Measurements from ENCODE around the gene NOXO1.

NOXO1 gene

GRCh38 chr16:1980030-1980769, 1.1 kb downstream of the NOXO1 start:
- in situ Hi-C loops (cut with HindIII; ENCODE audit: low pct_ligation_motif_present, low sequenced_read_pairs): no loop called here
- Histone ChIP-seq H3K27ac (no peak overlapping the region), H3K27me3 (replicated peaks) (peaks cover 34% of the 10 kb centered on the region), H3K4me3 (ENCODE audit: low read depth, low read length) (no peak overlapping the region), H3K36me3 (replicated peaks) (peaks cover 35% of the 10 kb centered on the region)
- TF ChIP-seq, protein P1, sequence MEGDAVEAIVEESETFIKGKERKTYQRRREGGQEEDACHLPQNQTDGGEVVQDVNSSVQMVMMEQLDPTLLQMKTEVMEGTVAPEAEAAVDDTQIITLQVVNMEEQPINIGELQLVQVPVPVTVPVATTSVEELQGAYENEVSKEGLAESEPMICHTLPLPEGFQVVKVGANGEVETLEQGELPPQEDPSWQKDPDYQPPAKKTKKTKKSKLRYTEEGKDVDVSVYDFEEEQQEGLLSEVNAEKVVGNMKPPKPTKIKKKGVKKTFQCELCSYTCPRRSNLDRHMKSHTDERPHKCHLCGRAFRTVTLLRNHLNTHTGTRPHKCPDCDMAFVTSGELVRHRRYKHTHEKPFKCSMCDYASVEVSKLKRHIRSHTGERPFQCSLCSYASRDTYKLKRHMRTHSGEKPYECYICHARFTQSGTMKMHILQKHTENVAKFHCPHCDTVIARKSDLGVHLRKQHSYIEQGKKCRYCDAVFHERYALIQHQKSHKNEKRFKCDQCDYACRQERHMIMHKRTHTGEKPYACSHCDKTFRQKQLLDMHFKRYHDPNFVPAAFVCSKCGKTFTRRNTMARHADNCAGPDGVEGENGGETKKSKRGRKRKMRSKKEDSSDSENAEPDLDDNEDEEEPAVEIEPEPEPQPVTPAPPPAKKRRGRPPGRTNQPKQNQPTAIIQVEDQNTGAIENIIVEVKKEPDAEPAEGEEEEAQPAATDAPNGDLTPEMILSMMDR (IDR thresholded peaks at IDR 0.05; ENCODE audit: low read depth, low read length, missing control alignments): no peak
- no peak for DNase-seq

GRCh38 chr16:1979271-1980029, 1.8 kb downstream of the NOXO1 start:
- Histone ChIP-seq H3K36me3 (replicated peaks) (peaks cover 43% of the 10 kb centered on the region), H3K4me3 (ENCODE audit: low read depth, low read length) (no peak overlapping the region), H3K27ac (no peak overlapping the region), H3K27me3 (replicated peaks) (peaks cover 34% of the 10 kb centered on the region)
- TF ChIP-seq, protein P1 (IDR thresholded peaks at IDR 0.05; ENCODE audit: low read depth, low read length, missing control alignments): no peak
- in situ Hi-C loops (cut with HindIII; ENCODE audit: low pct_ligation_motif_present, low sequenced_read_pairs): no loop called here
- no peak for DNase-seq

- H3K27me3 ChIP-seq (replicated peaks): peaks cover 34% of the 10 kb centered on the region
- no peak for DNase-seq
- in situ Hi-C loops (cut with HindIII; ENCODE audit: low pct_ligation_motif_present, low sequenced_read_pairs): no loop called here
- H3K4me3 ChIP-seq (ENCODE audit: low read depth, low read length): no peak overlapping the region
- H3K27ac ChIP-seq: no peak overlapping the region
- TF ChIP-seq, protein P1 (IDR thresholded peaks at IDR 0.05; ENCODE audit: low read depth, low read length, missing control alignments): no peak
- H3K36me3 ChIP-seq (replicated peaks): peaks cover 47% of the 10 kb centered on the region
These were observed 2.7 kb downstream of the NOXO1 start for GRCh38 chr16:1978476-1979120.

DNA sequence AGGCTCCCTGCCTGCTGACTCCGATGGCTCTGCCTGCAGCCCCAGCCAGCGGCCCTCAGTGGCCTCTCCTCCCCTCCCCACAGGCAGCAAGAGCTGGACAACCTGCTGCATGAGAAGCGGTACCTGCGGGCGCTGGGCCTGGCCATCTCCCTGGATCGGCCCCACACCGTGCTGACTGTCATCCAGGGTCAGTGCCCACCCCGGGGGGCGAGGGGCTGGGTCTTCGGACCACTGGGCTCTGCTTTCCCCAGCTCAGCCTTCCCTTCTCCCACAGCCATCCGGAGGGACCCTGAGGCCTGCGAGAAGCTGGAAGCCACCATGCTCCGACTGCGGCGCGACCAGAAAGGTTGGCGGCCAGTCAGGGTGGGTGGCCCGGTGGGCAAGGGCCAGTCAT, 3.4 kb downstream of the NOXO1 start:
- DNase-seq: no peak
- in situ Hi-C loops (cut with HindIII; ENCODE audit: low pct_ligation_motif_present, low sequenced_read_pairs): no loop called here
- peaks cover 47% of the 10 kb centered on the region for H3K36me3 ChIP-seq (replicated peaks)

GRCh38 chr16:1976951-1977874, 4.1 kb downstream of the NOXO1 start:
- DNase-seq: no peak
- H3K4me3 ChIP-seq (ENCODE audit: low read depth, low read length): no peak overlapping the region
- H3K27ac ChIP-seq: no peak overlapping the region
- TF ChIP-seq, protein P1 (IDR thresholded peaks at IDR 0.05; ENCODE audit: low read depth, low read length, missing control alignments): no peak
- H3K27me3 ChIP-seq (replicated peaks): peaks cover 31% of the 10 kb centered on the region
- H3K36me3 ChIP-seq (replicated peaks): peaks cover 47% of the 10 kb centered on the region
- in situ Hi-C loops (cut with HindIII; ENCODE audit: low pct_ligation_motif_present, low sequenced_read_pairs): no loop called here

More for the DNA sequence above, 3.4 kb downstream of the NOXO1 start:
- TF ChIP-seq, protein P1 (IDR thresholded peaks at IDR 0.05; ENCODE audit: low read depth, low read length, missing control alignments): no peak
- Histone ChIP-seq H3K27me3 (replicated peaks) (peaks cover 34% of the 10 kb centered on the region), H3K4me3 (ENCODE audit: low read depth, low read length) (no peak overlapping the region), H3K27ac (no peak overlapping the region)

All from brain microvascular endothelial cell (primary cell).